GM19467 (cell line): ENCODE data around the gene RPSA.
"Not testable (repeated sequence)": the region's sequence is repeated elsewhere in the genome, so short reads cannot be mapped to it uniquely, and the experiment has no call there.

Experiments used
- ATAC-seq: cut with Tn5 transposase; IDR thresholded peaks from one replicate; pipeline ENCODE4 v1.9.1; 2021; ENCODE audit warnings: mild to moderate bottlenecking, moderate library complexity; ENCODE audit not compliant: unreplicated experiment

Gene RPSA

GRCh38 chr3:39406368-39407258, at the start of gene RPSA:
RPSA (plus strand) TSS chr3:39406720; CDS start chr3:39407654, 934 bp downstream.
- peak; percentile 92 for ATAC-seq

GRCh38 chr3:39358333-39358732, 48.2 kb upstream of the RPSA start:
- no peak for ATAC-seq

GRCh38 chr3:39361252-39361927, 45.1 kb upstream of the RPSA start:
- ATAC-seq = peak; percentile 71

GRCh38 chr3:39362192-39362591, 44.3 kb upstream of the RPSA start:
- no peak for ATAC-seq

- ATAC-seq = no peak
Measured at GRCh38 chr3:39362812-39363211, 43.7 kb upstream of the RPSA start.

GRCh38 chr3:39370450-39370849, 36.1 kb upstream of the RPSA start:
- not testable (repeated sequence) for ATAC-seq

- no peak for ATAC-seq
Measured at GRCh38 chr3:39372833-39373232, 33.7 kb upstream of the RPSA start.

- ATAC-seq = no peak
Measured at GRCh38 chr3:39376959-39377634, 29.4 kb upstream of the RPSA start.

GRCh38 chr3:39378088-39378487, 28.4 kb upstream of the RPSA start:
- ATAC-seq = peak; percentile 53

GRCh38 chr3:39378957-39379777, 27.4 kb upstream of the RPSA start:
- no peak for ATAC-seq

- no peak for ATAC-seq
Measured at GRCh38 chr3:39379778-39380155, 26.8 kb upstream of the RPSA start.

- ATAC-seq = no peak
Measured at GRCh38 chr3:39381432-39381831, 25.1 kb upstream of the RPSA start.

- ATAC-seq = peak; percentile 63
Measured at GRCh38 chr3:39383045-39383880, 23.3 kb upstream of the RPSA start, which contains the start of gene SLC25A38. SLC25A38 (plus strand) TSS chr3:39383370; CDS start chr3:39383725, 355 bp downstream.

- ATAC-seq = peak; percentile 77
Measured at GRCh38 chr3:39383881-39384664, 22.4 kb upstream of the RPSA start.

- ATAC-seq = no peak
Measured at GRCh38 chr3:39384665-39385000, 21.9 kb upstream of the RPSA start.

GRCh38 chr3:39385456-39386090, 20.9 kb upstream of the RPSA start:
- ATAC-seq = no peak

GRCh38 chr3:39386318-39386717, 20.2 kb upstream of the RPSA start:
- no peak for ATAC-seq

GRCh38 chr3:39387411-39387975, 19.0 kb upstream of the RPSA start:
- no peak for ATAC-seq
